GM12873 (cell line): Measurements from ENCODE around the gene PCK1.

Experiments
- CTCF ChIP-seq: IDR thresholded peaks from 2 replicates; pipeline ENCODE4 v1.5.1; 2012; ENCODE audit warnings: low read depth, mild to moderate bottlenecking, moderate library complexity, low read length, control low read depth; ENCODE audit not compliant: insufficient read depth; ENCODE audit errors: missing control alignments

Gene PCK1

GRCh38 chr20:57610261-57610952, 49.5 kb downstream of the PCK1 start:
- TF ChIP-seq CTCF, result no peak

- no peak for TF ChIP-seq CTCF
Observed at GRCh38 chr20:57611586-57612311, 50.8 kb downstream of the PCK1 start.

GRCh38 chr20:57612436-57612835, 51.5 kb downstream of the PCK1 start:
- no peak for TF ChIP-seq CTCF

- no peak for TF ChIP-seq CTCF
Observed at GRCh38 chr20:57612916-57613315, 52.0 kb downstream of the PCK1 start.

- no peak for TF ChIP-seq CTCF
Observed at GRCh38 chr20:57613481-57613921, 52.6 kb downstream of the PCK1 start.

- TF ChIP-seq CTCF, result no peak
Observed at GRCh38 chr20:57614490-57615444, 53.9 kb downstream of the PCK1 start.

GRCh38 chr20:57615445-57615811, 54.5 kb downstream of the PCK1 start:
- TF ChIP-seq CTCF, result no peak
